A673 (cell line): ENCODE measurements around the gene UBAP1L. TPM values are rescaled to one million over a fixed set of nuclear protein-coding genes. Genes with fewer than 3 reads are reported as not detected.

Experiments
- BruUV-seq: library from RNA; stranded (reverse); fragments of 400-500 nt; replicated peaks from 2 replicates; lab custom pipeline; 2021; lab: Mats Ljungman, UMichigan
- CTCF ChIA-PET: fragments of 300-600 bp; sonication (Branson Sonifier 250); formaldehyde crosslinking; loops from one replicate; lab custom pipeline; 2022; ENCODE audit warnings: antibody characterized with exemption; lab: Charles Lee
- POLR2A ChIA-PET: fragments of 300-600 bp; sonication (Branson Sonifier 250); formaldehyde crosslinking; loops from one replicate; lab custom pipeline; 2022; ENCODE audit warnings: antibody characterized with exemption; ENCODE audit not compliant: low non-redundant PET; lab: Charles Lee
- DNase-seq: peaks from one replicate; pipeline ENCODE4 v3.0.0-alpha.2; 2015; ENCODE audit warnings: low spot score
- H3K27ac ChIP-seq: fragments of 200-600 bp; sonication (generic); 2 replicates; pipeline ENCODE4 v1.5.1; 2016; ENCODE audit warnings: mixed run types, low read depth, mild to moderate bottlenecking, mixed read lengths, antibody characterized with exemption, low read length; ENCODE audit not compliant: poor library complexity, severe bottlenecking
- H3K27me3 ChIP-seq: fragments of 200-600 bp; sonication (generic); replicated peaks from 2 replicates; pipeline ENCODE4 v1.6.1; 2017; ENCODE audit warnings: mixed run types, low read depth, mild to moderate bottlenecking, mixed read lengths, antibody characterized with exemption, low read length; ENCODE audit not compliant: insufficient read depth, poor library complexity
- H3K36me3 ChIP-seq: fragments of 200-600 bp; sonication (generic); 2 replicates; pipeline ENCODE4 v1.6.1; 2016; ENCODE audit warnings: mixed run types, mild to moderate bottlenecking, mixed read lengths, antibody characterized with exemption, low read length; ENCODE audit not compliant: insufficient read depth, poor library complexity, severe bottlenecking
- H3K4me1 ChIP-seq: fragments of 200-600 bp; sonication (generic); 2 replicates; pipeline ENCODE4 v1.6.1; 2017; ENCODE audit warnings: mixed run types, mild to moderate bottlenecking, mixed read lengths, antibody characterized with exemption, low read length; ENCODE audit not compliant: insufficient read depth, poor library complexity, severe bottlenecking
- H3K4me3 ChIP-seq: fragments of 200-600 bp; sonication (generic); 2 replicates; pipeline ENCODE4 v1.5.1; 2016; ENCODE audit warnings: low read depth, mixed run types, mild to moderate bottlenecking, mixed read lengths, low read length; ENCODE audit not compliant: poor library complexity, severe bottlenecking
- H3K9me3 ChIP-seq: fragments of 200-600 bp; sonication (generic); 2 replicates; pipeline ENCODE4 v1.6.1; 2016; ENCODE audit warnings: mixed run types, low read depth, mild to moderate bottlenecking, mixed read lengths, antibody characterized with exemption, low read length; ENCODE audit not compliant: poor library complexity, severe bottlenecking
- CTCF ChIP-seq: fragments of 300-800, 200-600 bp; sonication (generic); conservative IDR thresholded peaks from 2 replicates; pipeline ENCODE4 v1.5.1; 2017; ENCODE audit warnings: low read depth, mild to moderate bottlenecking, antibody characterized with exemption, low read length, moderate library complexity, mixed read lengths
- EZH2 ChIP-seq: fragments of 200-600 bp; sonication (generic); IDR thresholded peaks from 2 replicates; pipeline ENCODE4 v1.6.1; 2017; ENCODE audit warnings: borderline replicate concordance, low read depth, mild to moderate bottlenecking, mixed read lengths, antibody characterized with exemption, low read length; ENCODE audit not compliant: poor library complexity, severe bottlenecking
- intact Hi-C: fragments of 100-400 bp; cut with micrococcal nuclease; formaldehyde crosslinking; loops from one replicate; pipeline ENCODE4 v1.10.0; 2022; ENCODE audit not compliant: unreplicated experiment
- total RNA-seq: library from RNA; stranded (reverse); gene quantifications from 2 replicates; pipeline ENCODE4 v1.2.3, GENCODE V29; 2021

Gene UBAP1L
- total RNA-seq, 1 experiment from 2014 or later, result 3.9 TPM

DNA sequence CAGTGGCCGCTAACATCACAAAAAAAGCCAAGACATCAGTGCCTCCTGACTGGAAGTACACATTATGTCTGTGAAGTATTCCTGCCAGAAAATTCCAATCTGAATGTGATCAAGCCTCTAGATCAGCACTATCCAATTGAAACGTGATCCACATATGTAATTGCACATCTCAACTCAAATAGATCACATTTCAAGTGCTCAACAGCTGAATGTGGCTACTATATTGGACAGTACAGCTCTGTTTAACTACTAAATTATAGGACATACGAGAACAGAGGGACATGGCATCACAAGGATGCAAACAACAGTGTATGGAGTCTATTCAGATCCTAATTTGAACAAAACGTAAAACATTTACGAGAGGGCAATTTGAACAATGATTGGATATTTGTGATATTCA, 542 bp upstream of the UBAP1L start:
- no TSS peak for BruUV-seq
- no peak overlapping the region for H3K4me3 ChIP-seq
- intact Hi-C loops, result no loop called here
- ChIA-PET CTCF (no interaction called here), POLR2A (no interaction called here)
- peaks cover 33% of the 10 kb centered on the region for H3K36me3 ChIP-seq
- TF ChIP-seq CTCF, result no peak
- TF ChIP-seq EZH2, result no peak
- no peaks in the 10 kb centered on the region for H3K9me3 ChIP-seq
- no peaks in the 10 kb centered on the region for H3K4me1 ChIP-seq
- no peak for DNase-seq
- H3K27me3 ChIP-seq, result no peaks in the 10 kb centered on the region
- H3K27ac ChIP-seq, result no peak overlapping the region

- Histone ChIP-seq H3K27me3 (no peaks in the 10 kb centered on the region), H3K4me3 (no peak overlapping the region), H3K27ac (no peak overlapping the region), H3K9me3 (no peaks in the 10 kb centered on the region), H3K36me3 (peaks cover 7% of the 10 kb centered on the region), H3K4me1 (no peaks in the 10 kb centered on the region)
- ChIA-PET CTCF (interaction anchor here (1.1 kb wide), 1 partner anchor 9 kb away, joined by 8 read pairs; no protein-coding TSS in a partner anchor), POLR2A (no interaction called here)
- BruUV-seq, result no TSS peak
- no peak for TF ChIP-seq CTCF
- TF ChIP-seq EZH2, result no peak
- intact Hi-C loops, result no loop called here
- no peak for DNase-seq
Measured at GRCh38 chr15:65110676-65111292, 4.2 kb downstream of the UBAP1L start.

- no peak for DNase-seq
- POLR2A ChIA-PET, result no interaction called here
- no peaks in the 10 kb centered on the region for H3K27me3 ChIP-seq
- intact Hi-C loops, result no loop called here
- H3K27ac ChIP-seq, result no peak overlapping the region
- TF ChIP-seq CTCF (no peak), EZH2 (no peak)
- no peaks in the 10 kb centered on the region for H3K4me1 ChIP-seq
- no peaks in the 10 kb centered on the region for H3K9me3 ChIP-seq
- H3K36me3 ChIP-seq, result no peaks in the 10 kb centered on the region
- H3K4me3 ChIP-seq, result no peak overlapping the region
- no TSS peak for BruUV-seq
- CTCF ChIA-PET, result no interaction called here
Measured at GRCh38 chr15:65106011-65106590, 8.9 kb downstream of the UBAP1L start.
